Stimulated activated CD4-positive, alpha-beta T cell treated with anti-CD3 and anti-CD28 coated beads, Interleukin-12 subunit alpha, Interleukin-12 subunit beta, amount 100 ng/mL, for 4 hours (primary cell): ENCODE data around the gene SEC31A.
"Not testable (repeated sequence)": the region's sequence is repeated elsewhere in the genome, so short reads cannot be mapped to it uniquely, and the experiment has no call there.

Source experiments
- DNase-seq: peaks from one replicate; pipeline ENCODE4 v3.0.0-alpha.2; 2020

The SEC31A gene

GRCh38 chr4:82896755-82897154, 5.8 kb upstream of the SEC31A start:
- DNase-seq: no peak

- no peak for DNase-seq
These were observed 3.0 kb upstream of the SEC31A start for GRCh38 chr4:82893942-82894341.

GRCh38 chr4:82892467-82892802, 1.5 kb upstream of the SEC31A start:
- DNase-seq: no peak

GRCh38 chr4:82891707-82892466, 934 bp upstream of the SEC31A start:
- no peak for DNase-seq

- DNase-seq: no peak
These were observed 439 bp downstream of the SEC31A start for GRCh38 chr4:82890528-82890900.

- DNase-seq: no peak
These were observed 1.7 kb downstream of the SEC31A start for GRCh38 chr4:82889287-82889686.

- DNase-seq: no peak
These were observed 4.6 kb downstream of the SEC31A start for GRCh38 chr4:82886147-82886942.

- no peak for DNase-seq
These were observed 5.5 kb downstream of the SEC31A start for GRCh38 chr4:82885410-82885809.

GRCh38 chr4:82868572-82868971, 22.4 kb downstream of the SEC31A start:
- DNase-seq: no peak

- no peak for DNase-seq
These were observed 24.1 kb downstream of the SEC31A start for GRCh38 chr4:82866706-82867385.

GRCh38 chr4:82866033-82866432, 24.9 kb downstream of the SEC31A start:
- DNase-seq: not testable (repeated sequence)

- DNase-seq: no peak
These were observed 25.4 kb downstream of the SEC31A start for GRCh38 chr4:82865592-82865991.

GRCh38 chr4:82864336-82864979, 26.5 kb downstream of the SEC31A start:
- no peak for DNase-seq

- DNase-seq: no peak
These were observed 29.4 kb downstream of the SEC31A start for GRCh38 chr4:82861529-82861928.

GRCh38 chr4:82860487-82860886, 30.5 kb downstream of the SEC31A start:
- DNase-seq: not testable (repeated sequence)

- no peak for DNase-seq
These were observed 38.1 kb downstream of the SEC31A start for GRCh38 chr4:82852751-82853285.

- no peak for DNase-seq
These were observed 38.8 kb downstream of the SEC31A start for GRCh38 chr4:82851885-82852750.

- no peak for DNase-seq
These were observed 39.6 kb downstream of the SEC31A start for GRCh38 chr4:82851318-82851717.

- no peak for DNase-seq
These were observed 40.3 kb downstream of the SEC31A start for GRCh38 chr4:82850684-82851083.

GRCh38 chr4:82848706-82849105, 42.2 kb downstream of the SEC31A start:
- no peak for DNase-seq

GRCh38 chr4:82842593-82842992, 48.4 kb downstream of the SEC31A start:
- DNase-seq: no peak

GRCh38 chr4:82839624-82840023, 51.3 kb downstream of the SEC31A start:
- no peak for DNase-seq
